ENCODE measurements around the gene TMEM221. TPM values are rescaled to one million over a fixed set of nuclear protein-coding genes. Genes with fewer than 3 reads are reported as not detected.
A peak's percentile ranks its signal among the peaks of the same experiment; 100 is the strongest.

Gene TMEM221
- total RNA-seq, 1 donor from 2014 or later: 0.96 TPM

- no peak for TF ChIP-seq CTCF (conservative IDR thresholded peaks at IDR 0.05)
- Mint-ChIP-seq H3K27me3 (ENCODE audit: low read depth) (no peaks in the 10 kb centered on the region), H3K27ac (ENCODE audit: unreplicated experiment) (no peak overlapping the region)
These were observed 38.2 kb upstream of the TMEM221 start for GRCh38 chr19:17486545-17487240.

GRCh38 chr19:17484520-17485185 is 36.2 kb upstream of the TMEM221 start:
- peaks cover 2% of the 10 kb centered on the region for H3K36me3 Mint-ChIP-seq (ENCODE audit: low read depth)
- no peaks in the 10 kb centered on the region for H3K27me3 Mint-ChIP-seq (ENCODE audit: low read depth)
- H3K4me3 Mint-ChIP-seq: no peak overlapping the region
- H3K27ac Mint-ChIP-seq (ENCODE audit: unreplicated experiment): no peak overlapping the region
- DNase-seq (ENCODE audit: low read depth, low spot score): no peak
- H3K4me1 Mint-ChIP-seq: peaks cover 26% of the 10 kb centered on the region
- TF ChIP-seq CTCF (conservative IDR thresholded peaks at IDR 0.05): no peak
- no peaks in the 10 kb centered on the region for H3K9me3 Mint-ChIP-seq

More at GRCh38 chr19:17486545-17487240, 38.2 kb upstream of the TMEM221 start:
- Mint-ChIP-seq H3K36me3 (ENCODE audit: low read depth) (peaks cover 2% of the 10 kb centered on the region), H3K4me1 (peaks cover 29% of the 10 kb centered on the region), H3K9me3 (no peaks in the 10 kb centered on the region), H3K4me3 (no peak overlapping the region)
- DNase-seq (ENCODE audit: low read depth, low spot score): no peak

GRCh38 chr19:17483605-17484002 is 35.1 kb upstream of the TMEM221 start:
- H3K27me3 Mint-ChIP-seq (ENCODE audit: low read depth): no peaks in the 10 kb centered on the region
- H3K36me3 Mint-ChIP-seq (ENCODE audit: low read depth): no peaks in the 10 kb centered on the region
- H3K4me3 Mint-ChIP-seq: no peak overlapping the region
- no peak overlapping the region for H3K27ac Mint-ChIP-seq (ENCODE audit: unreplicated experiment)
- TF ChIP-seq CTCF (conservative IDR thresholded peaks at IDR 0.05): no peak
- no peaks in the 10 kb centered on the region for H3K9me3 Mint-ChIP-seq
- H3K4me1 Mint-ChIP-seq: peaks cover 25% of the 10 kb centered on the region
- DNase-seq (ENCODE audit: low read depth, low spot score): no peak

GRCh38 chr19:17482877-17483604 is 34.6 kb upstream of the TMEM221 start:
- H3K36me3 Mint-ChIP-seq (ENCODE audit: low read depth): no peaks in the 10 kb centered on the region
- H3K4me1 Mint-ChIP-seq: peaks cover 20% of the 10 kb centered on the region
- H3K27ac Mint-ChIP-seq (ENCODE audit: unreplicated experiment): no peak overlapping the region
- peak overlapping the region; percentile 1 for H3K4me3 Mint-ChIP-seq
- TF ChIP-seq CTCF (conservative IDR thresholded peaks at IDR 0.05): no peak
- no peaks in the 10 kb centered on the region for H3K9me3 Mint-ChIP-seq
- no peak for DNase-seq (ENCODE audit: low read depth, low spot score)
- no peaks in the 10 kb centered on the region for H3K27me3 Mint-ChIP-seq (ENCODE audit: low read depth)

- H3K4me1 Mint-ChIP-seq: peaks cover 23% of the 10 kb centered on the region
- H3K36me3 Mint-ChIP-seq (ENCODE audit: low read depth): no peaks in the 10 kb centered on the region
- H3K27ac Mint-ChIP-seq (ENCODE audit: unreplicated experiment): no peak overlapping the region
- no peaks in the 10 kb centered on the region for H3K9me3 Mint-ChIP-seq
- no peak overlapping the region for H3K4me3 Mint-ChIP-seq
- TF ChIP-seq CTCF (conservative IDR thresholded peaks at IDR 0.05): no peak
- DNase-seq (ENCODE audit: low read depth, low spot score): no peak
- no peaks in the 10 kb centered on the region for H3K27me3 Mint-ChIP-seq (ENCODE audit: low read depth)
These were observed 33.5 kb upstream of the TMEM221 start for GRCh38 chr19:17481986-17482385.

All from neural crest cell (in vitro differentiated cells).